Stimulated activated CD8-positive, alpha-beta memory T cell treated with anti-CD3 and anti-CD28 coated beads, Interleukin-7, amount 100 ng/mL, for 1 hour (primary cell): ENCODE measurements around the gene TMEM40.
"Not testable (repeated sequence)": the region's sequence is repeated elsewhere in the genome, so short reads cannot be mapped to it uniquely, and the experiment has no call there.

Experiments
- DNase-seq, 2 donors: peaks; one replicate each; pipeline ENCODE4 v3.0.0-alpha.2; 2020; ENCODE audit warnings: low read depth in 2 of 2

The TMEM40 gene

GRCh38 chr3:12716605-12717151, 42.4 kb downstream of the TMEM40 start:
- DNase-seq = no peak

GRCh38 chr3:12714278-12714677, 44.8 kb downstream of the TMEM40 start:
- no peak for DNase-seq

GRCh38 chr3:12710062-12710461, 49.0 kb downstream of the TMEM40 start:
- no peak for DNase-seq

- no peak for DNase-seq
Observed at GRCh38 chr3:12709334-12709733, 49.7 kb downstream of the TMEM40 start.

GRCh38 chr3:12708584-12709192, 50.4 kb downstream of the TMEM40 start:
- DNase-seq = no peak

GRCh38 chr3:12707449-12707848, 51.6 kb downstream of the TMEM40 start:
- no peak for DNase-seq

GRCh38 chr3:12706504-12707253, 52.4 kb downstream of the TMEM40 start:
- DNase-seq = peak; percentile 5 to 6

- no peak for DNase-seq
Observed at GRCh38 chr3:12705981-12706380, 53.1 kb downstream of the TMEM40 start.

- DNase-seq = no peak
Observed at GRCh38 chr3:12705374-12705926, 53.6 kb downstream of the TMEM40 start.

GRCh38 chr3:12702501-12702900, 56.6 kb downstream of the TMEM40 start:
- DNase-seq = no peak

GRCh38 chr3:12701601-12702000, 57.5 kb downstream of the TMEM40 start:
- not testable (repeated sequence) for DNase-seq

- no peak for DNase-seq
Observed at GRCh38 chr3:12700800-12701199, 58.3 kb downstream of the TMEM40 start.

GRCh38 chr3:12695916-12696315, 63.1 kb downstream of the TMEM40 start:
- DNase-seq = no peak

- no peak for DNase-seq
Observed at GRCh38 chr3:12695112-12695511, 63.9 kb downstream of the TMEM40 start.

- DNase-seq = no peak
Observed at GRCh38 chr3:12692444-12692843, 66.6 kb downstream of the TMEM40 start.

- no peak for DNase-seq
Observed at GRCh38 chr3:12689997-12690711, 68.9 kb downstream of the TMEM40 start.

- no peak for DNase-seq
Observed at GRCh38 chr3:12687948-12688347, 71.1 kb downstream of the TMEM40 start.

GRCh38 chr3:12686096-12686495, 73.0 kb downstream of the TMEM40 start:
- DNase-seq = no peak
